Liver (tissue), 9 donors: ENCODE measurements around the gene NOL4L. TPM values are rescaled to one million over a fixed set of nuclear protein-coding genes. Genes with fewer than 3 reads are reported as not detected.

Experiments
- DNase-seq: peaks from one replicate; pipeline ENCODE4 v3.0.0-alpha.2; 2017; ENCODE audit warnings: low spot score
- H3K27ac ChIP-seq, 2 donors: one replicate each; pipeline ENCODE4 v1.7.0; 2013; ENCODE audit warnings: inconsistent platforms in 2 of 2, low read length in 2 of 2, control low read depth in 1 of 2, low read depth in 1 of 2, mild to moderate bottlenecking in 1 of 2
- H3K27me3 ChIP-seq, 4 donors: one replicate each; pipeline versions ENCODE4 v1.6.1 to v1.7.0; 2013; ENCODE audit warnings: low read length in 3 of 4, inconsistent platforms in 1 of 4, mild to moderate bottlenecking in 1 of 4, moderate library complexity in 1 of 4; ENCODE audit not compliant: control insufficient read depth in 4 of 4, insufficient read depth in 4 of 4
- H3K36me3 ChIP-seq, 4 donors: one replicate each; pipeline versions ENCODE4 v1.6.1 to v1.7.0; 2013; ENCODE audit warnings: low read length in 3 of 4, mild to moderate bottlenecking in 3 of 4, low read depth in 1 of 4, moderate library complexity in 1 of 4; ENCODE audit not compliant: control insufficient read depth in 4 of 4, insufficient read depth in 3 of 4
- H3K4me1 ChIP-seq, 4 donors: one replicate each; pipeline versions ENCODE4 v1.6.1 to v1.7.0; 2013; ENCODE audit warnings: low read length in 3 of 4, mild to moderate bottlenecking in 3 of 4, moderate library complexity in 1 of 4; ENCODE audit not compliant: control insufficient read depth in 4 of 4, insufficient read depth in 4 of 4
- H3K4me3 ChIP-seq, 3 donors: one replicate each; pipeline versions ENCODE4 v1.6.1 to v1.7.0; 2013; ENCODE audit warnings: low read length in 3 of 3, control low read depth in 1 of 3, low read depth in 1 of 3, mild to moderate bottlenecking in 1 of 3
- H3K9ac ChIP-seq, 2 donors: one replicate each; pipeline ENCODE4 v1.7.0; 2013; ENCODE audit warnings: low read length in 2 of 2, mild to moderate bottlenecking in 2 of 2, moderate library complexity in 2 of 2, control low read depth in 1 of 2, low read depth in 1 of 2
- H3K9me3 ChIP-seq, 4 donors: one replicate each; pipeline versions ENCODE4 v1.6.1 to v1.7.0; 2013; ENCODE audit warnings: low read length in 3 of 4; ENCODE audit not compliant: control insufficient read depth in 4 of 4
- EGR1 ChIP-seq, 2 donors: IDR thresholded peaks; 2 replicates each; pipeline ENCODE4 v1.6.1; 2016 to 2018; ENCODE audit warnings: antibody characterized with exemption in 2 of 2, low read depth in 2 of 2
- FOXA1 ChIP-seq: IDR thresholded peaks from 2 replicates; pipeline ENCODE4 v1.6.1; 2016; ENCODE audit warnings: antibody characterized with exemption
- FOXA2 ChIP-seq: IDR thresholded peaks from 2 replicates; pipeline ENCODE4 v1.6.1; 2016; ENCODE audit warnings: antibody characterized with exemption
- GABPA ChIP-seq, 2 donors: IDR thresholded peaks in 1 of 2; conservative IDR thresholded peaks in 1 of 2; 2 replicates each; pipeline ENCODE4 v1.6.1; 2016; ENCODE audit warnings: antibody characterized with exemption in 2 of 2, mild to moderate bottlenecking in 1 of 2, moderate library complexity in 1 of 2
- HNF4A ChIP-seq, 2 donors: conservative IDR thresholded peaks; 2 replicates each; pipeline ENCODE4 v1.6.1; 2016; ENCODE audit warnings: antibody characterized with exemption in 2 of 2, mild to moderate bottlenecking in 2 of 2
- HNF4G ChIP-seq: IDR thresholded peaks from 2 replicates; pipeline ENCODE4 v1.6.1; 2016; ENCODE audit warnings: antibody characterized with exemption
- NR2F2 ChIP-seq: IDR thresholded peaks from 2 replicates; pipeline ENCODE4 v1.6.1; 2016; ENCODE audit warnings: antibody characterized with exemption
- RAD21 ChIP-seq, 2 donors: IDR thresholded peaks; 2 replicates each; pipeline ENCODE4 v1.6.1; 2016; ENCODE audit warnings: antibody characterized with exemption in 2 of 2, mild to moderate bottlenecking in 2 of 2
- RXRA ChIP-seq, 2 donors: IDR thresholded peaks; 2 replicates each; pipeline ENCODE4 v1.6.1; 2017 to 2018; ENCODE audit warnings: antibody characterized with exemption in 2 of 2, mild to moderate bottlenecking in 1 of 2
- SP1 ChIP-seq: IDR thresholded peaks from 2 replicates; pipeline ENCODE4 v1.6.1; 2018; ENCODE audit warnings: antibody characterized with exemption, mild to moderate bottlenecking
- YY1 ChIP-seq: IDR thresholded peaks from 2 replicates; pipeline ENCODE4 v1.6.1; 2016; ENCODE audit warnings: antibody characterized with exemption, mild to moderate bottlenecking
- WGBS: extraction: QIAGEN DNeasy Blood & Tissue Kit; methylation state at CpG from one replicate; pipeline ENCODE4 v1.1.7; 2013; 5-methylcytosine and 5-hydroxymethylcytosine counted together
- polyA plus RNA-seq, 2 donors: library from polyadenylated mRNA; stranded (reverse) in 1 of 2; unstranded in 1 of 2; fragments of 200-250 nt in 1 of 2; fragments of >200 nt in 1 of 2; fragmentation: Nextera tagmentation in 1 of 2; extraction: Ambion mirVana in 1 of 2; gene quantifications; one replicate each; pipeline versions ENCODE4 v1.2.1 to v1.2.3, GENCODE V29; 2013 to 2015
- total RNA-seq, 2 donors: library from RNA; depleted of rRNA; stranded (reverse); fragments of >200 nt; gene quantifications; one replicate each; pipeline ENCODE4 v1.2.3, GENCODE V29; 2014
- TF ChIP-seq, protein P1 (sequence below): IDR thresholded peaks from 2 replicates; pipeline ENCODE4 v1.6.1; 2016; ENCODE audit warnings: antibody characterized with exemption
- TF ChIP-seq, protein P2 (sequence below): IDR thresholded peaks from 2 replicates; pipeline ENCODE4 v1.6.1; 2016; ENCODE audit warnings: antibody characterized with exemption
- TF ChIP-seq, protein P3 (sequence below): fragments of 150-350 bp; IDR thresholded peaks from 2 replicates; pipeline ENCODE4 v1.5.1; 2017; ENCODE audit warnings: improper control_type of control experiment, low read depth, low read length; ENCODE audit not compliant: missing input control
- TF ChIP-seq, protein P4 (sequence below): IDR thresholded peaks from 2 replicates; pipeline ENCODE4 v1.6.1; 2016; ENCODE audit warnings: antibody characterized with exemption, mild to moderate bottlenecking
- donor health status: healthy.
- donor health status: healthy.
- donor health status: healthy.
- donor health status: healthy.
- donor health status: healthy.

The NOL4L gene
- total and polyA plus RNA-seq, 4 donors: 2.2 to 6.8 (median 4.3) TPM

DNA sequence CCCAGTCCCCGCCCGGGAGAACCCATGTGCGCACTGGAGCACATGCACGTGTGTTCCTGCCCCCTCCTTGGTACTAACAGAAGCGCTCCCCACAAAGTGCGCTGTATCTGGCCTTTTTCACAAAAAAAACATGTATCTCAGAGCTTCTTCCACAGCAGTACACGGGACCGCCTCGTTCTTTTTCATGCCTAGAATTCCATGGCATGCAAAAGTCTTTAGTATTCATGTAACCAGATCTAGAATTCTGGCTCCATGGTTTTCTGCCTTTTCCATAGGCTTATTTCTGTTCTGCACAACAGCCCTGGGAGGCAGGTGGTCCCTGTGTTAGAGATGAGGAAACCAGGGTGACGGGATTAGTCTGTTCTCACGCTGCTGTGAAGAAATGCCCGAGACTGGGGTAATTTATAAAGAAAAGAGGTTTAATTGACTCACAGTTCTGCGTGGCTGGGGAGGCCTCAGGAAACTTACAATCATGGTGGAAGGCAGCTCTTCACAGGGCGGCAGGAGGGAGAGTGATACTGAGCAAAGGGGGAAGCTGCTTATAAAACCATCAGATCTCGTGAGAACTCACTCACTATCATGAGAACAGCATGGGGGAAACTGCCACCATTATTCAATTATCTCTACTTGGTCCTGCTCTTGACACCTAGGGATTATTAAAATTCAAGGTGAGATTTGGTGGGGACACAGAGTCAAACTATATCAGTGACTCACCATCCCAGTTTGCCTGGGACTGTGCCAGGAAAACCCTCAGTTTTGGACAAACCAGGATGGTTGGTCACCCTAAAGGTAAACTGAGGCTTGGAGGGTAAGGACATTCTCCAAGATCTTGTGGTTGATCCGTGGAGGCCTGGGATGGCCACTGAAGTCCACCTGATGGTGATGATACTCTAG lies 47.6 kb upstream of the NOL4L start:
- TF ChIP-seq FOXA1: no peak
- TF ChIP-seq, protein P1, sequence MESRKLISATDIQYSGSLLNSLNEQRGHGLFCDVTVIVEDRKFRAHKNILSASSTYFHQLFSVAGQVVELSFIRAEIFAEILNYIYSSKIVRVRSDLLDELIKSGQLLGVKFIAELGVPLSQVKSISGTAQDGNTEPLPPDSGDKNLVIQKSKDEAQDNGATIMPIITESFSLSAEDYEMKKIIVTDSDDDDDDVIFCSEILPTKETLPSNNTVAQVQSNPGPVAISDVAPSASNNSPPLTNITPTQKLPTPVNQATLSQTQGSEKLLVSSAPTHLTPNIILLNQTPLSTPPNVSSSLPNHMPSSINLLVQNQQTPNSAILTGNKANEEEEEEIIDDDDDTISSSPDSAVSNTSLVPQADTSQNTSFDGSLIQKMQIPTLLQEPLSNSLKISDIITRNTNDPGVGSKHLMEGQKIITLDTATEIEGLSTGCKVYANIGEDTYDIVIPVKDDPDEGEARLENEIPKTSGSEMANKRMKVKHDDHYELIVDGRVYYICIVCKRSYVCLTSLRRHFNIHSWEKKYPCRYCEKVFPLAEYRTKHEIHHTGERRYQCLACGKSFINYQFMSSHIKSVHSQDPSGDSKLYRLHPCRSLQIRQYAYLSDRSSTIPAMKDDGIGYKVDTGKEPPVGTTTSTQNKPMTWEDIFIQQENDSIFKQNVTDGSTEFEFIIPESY: no peak
- TF ChIP-seq, protein P2, sequence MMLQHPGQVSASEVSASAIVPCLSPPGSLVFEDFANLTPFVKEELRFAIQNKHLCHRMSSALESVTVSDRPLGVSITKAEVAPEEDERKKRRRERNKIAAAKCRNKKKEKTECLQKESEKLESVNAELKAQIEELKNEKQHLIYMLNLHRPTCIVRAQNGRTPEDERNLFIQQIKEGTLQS: no peak
- TF ChIP-seq, protein P3, sequence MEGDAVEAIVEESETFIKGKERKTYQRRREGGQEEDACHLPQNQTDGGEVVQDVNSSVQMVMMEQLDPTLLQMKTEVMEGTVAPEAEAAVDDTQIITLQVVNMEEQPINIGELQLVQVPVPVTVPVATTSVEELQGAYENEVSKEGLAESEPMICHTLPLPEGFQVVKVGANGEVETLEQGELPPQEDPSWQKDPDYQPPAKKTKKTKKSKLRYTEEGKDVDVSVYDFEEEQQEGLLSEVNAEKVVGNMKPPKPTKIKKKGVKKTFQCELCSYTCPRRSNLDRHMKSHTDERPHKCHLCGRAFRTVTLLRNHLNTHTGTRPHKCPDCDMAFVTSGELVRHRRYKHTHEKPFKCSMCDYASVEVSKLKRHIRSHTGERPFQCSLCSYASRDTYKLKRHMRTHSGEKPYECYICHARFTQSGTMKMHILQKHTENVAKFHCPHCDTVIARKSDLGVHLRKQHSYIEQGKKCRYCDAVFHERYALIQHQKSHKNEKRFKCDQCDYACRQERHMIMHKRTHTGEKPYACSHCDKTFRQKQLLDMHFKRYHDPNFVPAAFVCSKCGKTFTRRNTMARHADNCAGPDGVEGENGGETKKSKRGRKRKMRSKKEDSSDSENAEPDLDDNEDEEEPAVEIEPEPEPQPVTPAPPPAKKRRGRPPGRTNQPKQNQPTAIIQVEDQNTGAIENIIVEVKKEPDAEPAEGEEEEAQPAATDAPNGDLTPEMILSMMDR: no peak
- no peak for TF ChIP-seq RAD21 (IDR thresholded peaks at IDR 0.05)
- TF ChIP-seq GABPA (IDR thresholded peaks at IDR 0.05 in 1 of 2, conservative IDR thresholded peaks at IDR 0.05 in 1 of 2): no peak
- no peak for TF ChIP-seq EGR1 (IDR thresholded peaks at IDR 0.05; ENCODE audit: low read depth in 2 of 2)
- no peak for TF ChIP-seq FOXA2
- no peak for TF ChIP-seq NR2F2
- no peak for TF ChIP-seq HNF4A (conservative IDR thresholded peaks at IDR 0.05)
- no peak for TF ChIP-seq RXRA (IDR thresholded peaks at IDR 0.05)
- TF ChIP-seq HNF4G: no peak
- no peak for TF ChIP-seq SP1
- TF ChIP-seq, protein P4, sequence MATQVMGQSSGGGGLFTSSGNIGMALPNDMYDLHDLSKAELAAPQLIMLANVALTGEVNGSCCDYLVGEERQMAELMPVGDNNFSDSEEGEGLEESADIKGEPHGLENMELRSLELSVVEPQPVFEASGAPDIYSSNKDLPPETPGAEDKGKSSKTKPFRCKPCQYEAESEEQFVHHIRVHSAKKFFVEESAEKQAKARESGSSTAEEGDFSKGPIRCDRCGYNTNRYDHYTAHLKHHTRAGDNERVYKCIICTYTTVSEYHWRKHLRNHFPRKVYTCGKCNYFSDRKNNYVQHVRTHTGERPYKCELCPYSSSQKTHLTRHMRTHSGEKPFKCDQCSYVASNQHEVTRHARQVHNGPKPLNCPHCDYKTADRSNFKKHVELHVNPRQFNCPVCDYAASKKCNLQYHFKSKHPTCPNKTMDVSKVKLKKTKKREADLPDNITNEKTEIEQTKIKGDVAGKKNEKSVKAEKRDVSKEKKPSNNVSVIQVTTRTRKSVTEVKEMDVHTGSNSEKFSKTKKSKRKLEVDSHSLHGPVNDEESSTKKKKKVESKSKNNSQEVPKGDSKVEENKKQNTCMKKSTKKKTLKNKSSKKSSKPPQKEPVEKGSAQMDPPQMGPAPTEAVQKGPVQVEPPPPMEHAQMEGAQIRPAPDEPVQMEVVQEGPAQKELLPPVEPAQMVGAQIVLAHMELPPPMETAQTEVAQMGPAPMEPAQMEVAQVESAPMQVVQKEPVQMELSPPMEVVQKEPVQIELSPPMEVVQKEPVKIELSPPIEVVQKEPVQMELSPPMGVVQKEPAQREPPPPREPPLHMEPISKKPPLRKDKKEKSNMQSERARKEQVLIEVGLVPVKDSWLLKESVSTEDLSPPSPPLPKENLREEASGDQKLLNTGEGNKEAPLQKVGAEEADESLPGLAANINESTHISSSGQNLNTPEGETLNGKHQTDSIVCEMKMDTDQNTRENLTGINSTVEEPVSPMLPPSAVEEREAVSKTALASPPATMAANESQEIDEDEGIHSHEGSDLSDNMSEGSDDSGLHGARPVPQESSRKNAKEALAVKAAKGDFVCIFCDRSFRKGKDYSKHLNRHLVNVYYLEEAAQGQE: no peak
- no peak for TF ChIP-seq YY1
- Histone ChIP-seq H3K36me3 (no peaks in the 10 kb centered on the region), H3K9ac (no peak overlapping the region), H3K4me1 (no peaks in the 10 kb centered on the region), H3K27ac (no peak overlapping the region), H3K4me3 (no peak overlapping the region), H3K9me3 (no peaks in the 10 kb centered on the region), H3K27me3 (no peaks in the 10 kb centered on the region)
- no peak for DNase-seq
- WGBS: 92% methylated on average over 16 of the region's 16 CpGs
